Neural cell (in vitro differentiated cells): ENCODE results near the gene S1PR4.

Source experiments
- EP300 ChIP-seq: fragments of 450-650 bp; conservative IDR thresholded peaks from 2 replicates; pipeline ENCODE4 v1.6.1; 2014; ENCODE audit warnings: antibody characterized with exemption, mild to moderate bottlenecking, moderate library complexity; ENCODE audit not compliant: poor library complexity, severe bottlenecking
- EZH2 ChIP-seq: fragments of 200-600, 300-800 bp; shearing (Covaris generic), sonication (generic); IDR thresholded peaks from 2 replicates; pipeline ENCODE4 v1.6.1; 2014; ENCODE audit warnings: antibody characterized with exemption, low read length, borderline replicate concordance, mild to moderate bottlenecking; ENCODE audit not compliant: insufficient read depth, poor library complexity, severe bottlenecking
- POLR2AphosphoS5 ChIP-seq: IDR thresholded peaks from 2 replicates; pipeline ENCODE4 v1.6.1; 2012
- RAD21 ChIP-seq: fragments of 450-650 bp; conservative IDR thresholded peaks from 2 replicates; pipeline ENCODE4 v1.6.1; 2014; ENCODE audit warnings: antibody characterized with exemption, mild to moderate bottlenecking, moderate library complexity
- TF ChIP-seq, protein P1 (sequence below): fragments of 450-650 bp; IDR thresholded peaks from 2 replicates; pipeline ENCODE4 v1.5.1; 2014; ENCODE audit warnings: antibody characterized with exemption, mild to moderate bottlenecking, moderate library complexity; ENCODE audit not compliant: poor library complexity, severe bottlenecking
- TF ChIP-seq, protein P2 (sequence below): IDR thresholded peaks from 2 replicates; pipeline ENCODE4 v1.6.1; 2012; ENCODE audit warnings: borderline replicate concordance

GRCh38 chr19:3207461-3208242 lies 29.1 kb downstream of the S1PR4 start:
- TF ChIP-seq, protein P1, sequence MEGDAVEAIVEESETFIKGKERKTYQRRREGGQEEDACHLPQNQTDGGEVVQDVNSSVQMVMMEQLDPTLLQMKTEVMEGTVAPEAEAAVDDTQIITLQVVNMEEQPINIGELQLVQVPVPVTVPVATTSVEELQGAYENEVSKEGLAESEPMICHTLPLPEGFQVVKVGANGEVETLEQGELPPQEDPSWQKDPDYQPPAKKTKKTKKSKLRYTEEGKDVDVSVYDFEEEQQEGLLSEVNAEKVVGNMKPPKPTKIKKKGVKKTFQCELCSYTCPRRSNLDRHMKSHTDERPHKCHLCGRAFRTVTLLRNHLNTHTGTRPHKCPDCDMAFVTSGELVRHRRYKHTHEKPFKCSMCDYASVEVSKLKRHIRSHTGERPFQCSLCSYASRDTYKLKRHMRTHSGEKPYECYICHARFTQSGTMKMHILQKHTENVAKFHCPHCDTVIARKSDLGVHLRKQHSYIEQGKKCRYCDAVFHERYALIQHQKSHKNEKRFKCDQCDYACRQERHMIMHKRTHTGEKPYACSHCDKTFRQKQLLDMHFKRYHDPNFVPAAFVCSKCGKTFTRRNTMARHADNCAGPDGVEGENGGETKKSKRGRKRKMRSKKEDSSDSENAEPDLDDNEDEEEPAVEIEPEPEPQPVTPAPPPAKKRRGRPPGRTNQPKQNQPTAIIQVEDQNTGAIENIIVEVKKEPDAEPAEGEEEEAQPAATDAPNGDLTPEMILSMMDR = no peak
- TF ChIP-seq RAD21 (no peak), POLR2AphosphoS5 (no peak), EZH2 (no peak), EP300 (no peak)
- TF ChIP-seq, protein P2, sequence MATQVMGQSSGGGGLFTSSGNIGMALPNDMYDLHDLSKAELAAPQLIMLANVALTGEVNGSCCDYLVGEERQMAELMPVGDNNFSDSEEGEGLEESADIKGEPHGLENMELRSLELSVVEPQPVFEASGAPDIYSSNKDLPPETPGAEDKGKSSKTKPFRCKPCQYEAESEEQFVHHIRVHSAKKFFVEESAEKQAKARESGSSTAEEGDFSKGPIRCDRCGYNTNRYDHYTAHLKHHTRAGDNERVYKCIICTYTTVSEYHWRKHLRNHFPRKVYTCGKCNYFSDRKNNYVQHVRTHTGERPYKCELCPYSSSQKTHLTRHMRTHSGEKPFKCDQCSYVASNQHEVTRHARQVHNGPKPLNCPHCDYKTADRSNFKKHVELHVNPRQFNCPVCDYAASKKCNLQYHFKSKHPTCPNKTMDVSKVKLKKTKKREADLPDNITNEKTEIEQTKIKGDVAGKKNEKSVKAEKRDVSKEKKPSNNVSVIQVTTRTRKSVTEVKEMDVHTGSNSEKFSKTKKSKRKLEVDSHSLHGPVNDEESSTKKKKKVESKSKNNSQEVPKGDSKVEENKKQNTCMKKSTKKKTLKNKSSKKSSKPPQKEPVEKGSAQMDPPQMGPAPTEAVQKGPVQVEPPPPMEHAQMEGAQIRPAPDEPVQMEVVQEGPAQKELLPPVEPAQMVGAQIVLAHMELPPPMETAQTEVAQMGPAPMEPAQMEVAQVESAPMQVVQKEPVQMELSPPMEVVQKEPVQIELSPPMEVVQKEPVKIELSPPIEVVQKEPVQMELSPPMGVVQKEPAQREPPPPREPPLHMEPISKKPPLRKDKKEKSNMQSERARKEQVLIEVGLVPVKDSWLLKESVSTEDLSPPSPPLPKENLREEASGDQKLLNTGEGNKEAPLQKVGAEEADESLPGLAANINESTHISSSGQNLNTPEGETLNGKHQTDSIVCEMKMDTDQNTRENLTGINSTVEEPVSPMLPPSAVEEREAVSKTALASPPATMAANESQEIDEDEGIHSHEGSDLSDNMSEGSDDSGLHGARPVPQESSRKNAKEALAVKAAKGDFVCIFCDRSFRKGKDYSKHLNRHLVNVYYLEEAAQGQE = no peak
